ENCODE measurements around the gene MIEN1.

DNA sequence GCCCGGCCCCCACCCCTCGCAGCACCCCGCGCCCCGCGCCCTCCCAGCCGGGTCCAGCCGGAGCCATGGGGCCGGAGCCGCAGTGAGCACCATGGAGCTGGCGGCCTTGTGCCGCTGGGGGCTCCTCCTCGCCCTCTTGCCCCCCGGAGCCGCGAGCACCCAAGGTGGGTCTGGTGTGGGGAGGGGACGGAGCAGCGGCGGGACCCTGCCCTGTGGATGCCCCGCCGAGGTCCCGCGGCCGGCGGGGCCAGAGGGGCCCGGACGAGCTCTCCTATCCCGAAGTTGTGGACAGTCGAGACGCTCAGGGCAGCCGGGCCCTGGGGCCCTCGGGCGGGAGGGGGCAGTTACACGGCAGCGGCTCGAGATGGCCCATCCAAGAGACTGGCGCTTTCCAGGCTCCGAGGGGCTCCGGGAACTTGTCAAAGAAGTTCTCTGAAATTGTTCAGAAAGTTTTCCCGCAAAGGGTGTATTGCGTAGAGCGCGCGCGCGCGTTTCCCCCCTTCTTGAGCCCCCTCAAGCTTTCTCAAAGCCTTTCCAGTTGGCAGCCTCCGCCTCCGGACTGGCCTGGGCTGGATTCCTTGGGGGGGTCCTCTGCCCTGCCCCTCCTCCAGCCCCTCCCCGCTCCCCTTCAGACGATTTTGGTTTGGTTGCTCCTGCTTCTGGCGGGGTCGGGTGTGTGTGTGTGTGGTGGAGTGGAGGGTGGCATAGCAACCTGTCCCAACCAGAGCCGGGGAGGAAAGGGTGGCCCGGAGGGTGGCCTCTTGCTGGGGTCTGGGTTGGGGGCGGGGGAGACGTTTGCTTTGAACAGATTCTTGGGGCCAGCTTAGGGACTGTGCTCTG, 30.0 kb downstream of the MIEN1 start:
- TF ChIP-seq CTCF (IDR thresholded peaks at IDR 0.05) (no peak), POLR2AphosphoS5 (IDR thresholded peaks at IDR 0.05) (no peak)

Data from stomach (tissue), 4 donors.